Measurements from ENCODE around the gene TBL1Y.
"Not testable (repeated sequence)": the region's sequence is repeated elsewhere in the genome, so short reads cannot be mapped to it uniquely, and the experiment has no call there.

TBL1Y gene

DNA sequence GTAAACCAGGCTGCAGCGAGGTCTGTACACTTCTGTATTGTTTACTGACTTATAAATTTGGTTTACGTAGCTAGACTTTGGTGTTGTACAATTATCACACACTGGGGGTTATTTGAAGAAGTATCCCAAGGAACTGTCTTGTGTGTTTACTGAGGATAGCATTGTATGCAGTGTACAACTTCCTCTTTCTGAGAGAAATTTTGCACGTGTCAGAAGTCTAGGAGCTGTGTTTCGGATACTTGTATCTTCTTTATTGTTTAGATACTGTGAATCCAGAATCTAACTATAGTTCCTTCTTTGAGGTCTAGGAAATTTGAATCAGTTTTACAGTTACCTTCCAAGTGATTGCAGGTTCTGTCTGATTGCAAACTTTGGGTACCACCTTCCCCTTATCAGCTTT, 64.5 kb downstream of the TBL1Y start:
- DNase-seq (ENCODE audit: low spot score) = no peak

DNA sequence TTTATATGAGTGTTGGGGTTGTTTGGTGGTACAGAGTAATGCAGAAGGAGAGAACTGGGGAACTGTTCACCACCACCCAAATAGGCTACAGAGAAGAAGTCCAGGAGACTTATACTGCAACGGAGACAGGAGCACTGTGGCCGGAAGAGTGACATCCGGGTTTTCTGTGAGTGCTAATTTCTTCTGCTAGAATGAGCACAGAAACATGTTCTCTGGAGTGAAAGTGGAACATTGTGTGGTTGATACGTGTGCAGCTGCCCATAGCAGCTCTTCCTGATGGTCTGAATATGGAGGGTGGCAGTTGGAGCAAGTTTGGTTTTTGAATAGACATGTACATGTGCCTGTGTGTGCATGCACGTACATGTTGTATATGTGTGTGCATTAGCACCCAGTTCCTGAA, 67.3 kb downstream of the TBL1Y start:
- DNase-seq (ENCODE audit: low spot score) = no peak

DNA sequence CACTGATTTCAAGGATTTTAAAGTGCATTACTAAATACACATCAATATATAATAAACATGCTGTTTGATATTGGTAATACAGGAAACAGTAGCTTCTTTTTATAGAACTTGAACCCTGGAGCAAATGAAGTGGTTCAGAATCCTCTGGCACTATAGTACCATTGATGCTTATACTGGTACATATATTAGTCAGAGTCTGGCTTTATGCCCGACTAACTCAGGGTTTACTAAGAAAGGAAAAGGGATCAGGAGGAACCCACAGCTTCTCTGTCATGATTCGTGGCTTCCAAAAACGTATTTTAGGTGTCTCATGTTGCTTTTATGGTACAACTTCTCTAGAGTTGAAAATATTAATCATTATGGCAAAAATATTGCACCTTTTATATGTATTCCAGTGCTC, 72.7 kb downstream of the TBL1Y start:
- DNase-seq (ENCODE audit: low spot score) = no peak

DNA sequence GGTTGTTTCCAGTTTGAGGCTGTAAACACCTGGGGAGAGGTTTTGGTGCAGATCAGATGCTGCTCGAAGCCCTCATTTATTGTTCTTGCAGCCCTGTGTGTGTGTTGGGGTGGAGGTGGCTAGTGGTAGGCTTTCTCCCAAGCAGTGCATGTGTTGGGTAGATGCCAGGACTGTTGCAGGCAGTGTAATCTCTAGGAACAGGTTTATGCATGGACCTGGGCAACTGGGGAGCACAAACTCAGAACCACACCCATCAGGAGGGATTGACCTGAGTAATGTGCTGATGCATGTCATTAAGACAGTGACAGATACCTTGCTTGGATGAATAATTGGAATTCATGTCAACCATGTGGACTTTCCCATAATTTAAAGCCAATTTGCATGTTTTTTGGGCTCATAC, 77.3 kb downstream of the TBL1Y start:
- no peak for DNase-seq (ENCODE audit: low spot score)

DNA sequence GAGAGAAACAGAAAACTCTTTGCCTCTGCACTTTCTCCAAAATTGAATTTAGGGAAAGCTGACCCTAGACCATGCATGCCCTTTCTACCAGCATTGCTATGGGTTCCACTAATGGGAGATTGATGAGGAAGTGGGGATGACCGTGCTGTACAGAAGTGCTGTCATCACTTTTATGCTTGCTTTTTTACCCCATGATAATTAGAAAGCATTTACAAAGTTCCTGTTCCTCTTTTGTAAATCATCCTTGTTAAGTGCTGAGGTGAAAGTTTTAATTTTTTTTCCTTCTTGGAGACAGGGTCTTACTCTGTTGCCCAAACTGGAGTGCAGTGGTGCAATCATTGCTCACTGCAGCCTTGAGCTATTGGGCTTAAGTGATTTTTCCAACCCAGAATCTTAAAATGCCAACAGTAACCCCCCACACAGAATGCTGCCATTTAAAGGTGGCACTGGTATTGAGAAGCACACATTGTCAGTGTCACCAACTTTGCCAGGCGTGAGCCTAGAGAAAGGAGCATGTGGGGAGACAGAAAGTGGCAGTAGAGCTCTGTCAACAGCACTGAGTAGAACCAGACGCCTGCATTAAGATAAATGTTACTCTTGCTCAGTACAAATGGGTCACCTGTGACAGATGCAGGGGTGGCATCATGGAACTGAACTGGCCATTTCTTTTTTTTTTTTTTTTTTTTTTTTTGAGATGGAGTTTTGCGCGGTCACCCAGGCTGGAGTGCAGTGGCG, 79.6 kb downstream of the TBL1Y start:
- no peak for DNase-seq (ENCODE audit: low spot score)

DNA sequence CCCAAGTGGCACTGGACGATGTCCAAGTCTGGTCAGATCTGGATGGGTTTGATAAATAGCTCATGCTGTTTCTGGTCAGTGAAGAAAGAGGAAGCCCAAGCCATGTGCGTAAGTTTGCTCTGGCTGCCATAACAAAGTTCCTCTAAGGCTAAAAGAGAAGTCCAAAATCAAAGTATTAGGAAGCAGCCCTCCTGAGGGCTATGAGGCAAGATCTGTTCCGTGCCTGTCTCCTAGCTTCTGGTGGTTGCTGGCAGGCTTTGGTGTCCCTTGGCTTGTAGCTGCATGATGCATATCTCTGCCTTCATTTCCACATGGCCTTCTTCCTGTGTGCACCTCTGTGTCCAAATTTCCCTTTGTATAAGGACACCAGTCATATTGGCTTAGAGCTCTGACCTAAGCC, 81.5 kb downstream of the TBL1Y start:
- no peak for DNase-seq (ENCODE audit: low spot score)

DNA sequence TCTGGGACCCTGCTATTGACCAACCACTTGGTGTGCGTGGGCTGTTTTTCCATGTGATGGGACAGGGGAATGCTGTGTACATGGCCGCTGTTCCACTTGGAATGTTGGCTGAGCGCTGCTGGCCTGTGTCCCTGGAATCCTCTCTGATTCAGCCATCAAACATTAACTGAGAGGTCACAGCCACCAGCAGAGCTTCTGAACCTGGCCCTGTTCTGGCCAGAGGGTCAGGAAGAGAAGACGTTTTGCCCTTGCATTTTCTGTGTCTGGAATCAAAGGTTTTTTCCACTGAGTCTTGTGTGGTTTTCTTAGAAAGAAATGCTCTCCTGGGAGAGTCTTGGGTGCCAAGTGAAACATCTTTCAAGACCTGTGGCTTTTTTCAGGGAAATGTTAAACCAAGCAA, 85.5 kb downstream of the TBL1Y start:
- DNase-seq (ENCODE audit: low spot score) = peak; percentile 7

DNA sequence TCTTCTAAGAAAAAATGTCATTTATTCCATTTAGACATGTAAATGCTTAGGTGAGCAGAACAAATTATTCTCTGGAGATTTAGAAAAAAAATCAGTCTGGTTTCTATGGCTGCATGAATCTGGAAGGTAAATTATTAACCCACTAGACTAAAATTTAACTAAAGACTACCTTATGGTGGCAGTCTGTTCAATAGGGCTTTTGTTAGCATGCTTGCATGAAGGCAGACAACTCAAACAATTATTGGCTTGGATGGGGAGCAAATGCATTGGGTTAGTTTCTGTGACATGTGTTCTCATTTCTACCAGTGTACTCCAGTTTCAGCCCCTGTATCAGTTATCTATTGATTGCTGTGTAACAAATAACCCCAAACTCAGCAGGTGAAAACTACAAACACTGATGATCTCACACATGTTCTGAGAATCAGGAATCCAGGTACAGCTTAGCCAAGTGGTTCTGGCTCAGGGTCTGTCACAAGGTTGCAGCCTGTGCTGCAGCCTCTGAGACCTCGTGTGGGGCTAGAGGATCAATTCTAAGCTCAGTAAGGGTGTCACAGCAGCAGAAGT, 87.1 kb downstream of the TBL1Y start:
- DNase-seq (ENCODE audit: low spot score) = no peak

DNA sequence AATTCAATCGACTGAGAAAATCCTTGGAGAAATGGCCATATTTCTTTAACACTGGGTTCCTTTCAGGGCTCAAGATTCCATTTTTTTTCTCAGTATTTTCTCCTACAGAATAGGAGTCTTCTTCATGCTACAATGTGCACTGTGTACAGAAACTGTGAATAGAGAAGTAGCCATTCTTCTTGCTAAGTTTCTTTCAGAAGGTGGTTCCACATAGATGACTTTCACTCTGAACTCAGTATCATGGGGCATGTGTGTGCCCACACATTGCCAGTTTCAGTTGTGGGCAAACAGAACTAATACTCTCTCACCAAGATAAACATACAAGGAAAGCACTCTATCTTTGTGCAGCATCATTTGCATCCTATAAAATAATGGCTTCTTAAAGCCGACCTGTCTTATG, 89.4 kb downstream of the TBL1Y start:
- no peak for DNase-seq (ENCODE audit: low spot score)

DNA sequence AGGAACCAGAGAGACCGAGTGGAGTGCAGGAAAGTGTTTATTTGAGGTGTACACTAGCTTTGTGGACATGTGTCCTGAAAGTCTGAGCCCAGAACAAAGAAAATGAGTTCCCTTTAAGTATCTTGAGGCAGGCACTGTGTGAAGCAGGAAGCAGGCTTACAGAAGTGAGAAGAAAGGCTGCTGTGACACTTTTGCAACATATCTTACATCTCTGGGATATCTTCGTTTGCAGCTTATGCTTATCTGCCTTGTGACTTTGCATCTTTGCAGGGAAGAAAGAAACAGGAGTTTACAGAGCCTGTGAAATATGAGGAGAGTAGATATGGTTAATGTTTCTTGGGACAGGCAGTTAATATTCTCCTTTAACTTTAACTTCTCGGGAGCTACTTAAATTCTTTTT, 92.1 kb downstream of the TBL1Y start:
- DNase-seq (ENCODE audit: low spot score) = no peak

DNA sequence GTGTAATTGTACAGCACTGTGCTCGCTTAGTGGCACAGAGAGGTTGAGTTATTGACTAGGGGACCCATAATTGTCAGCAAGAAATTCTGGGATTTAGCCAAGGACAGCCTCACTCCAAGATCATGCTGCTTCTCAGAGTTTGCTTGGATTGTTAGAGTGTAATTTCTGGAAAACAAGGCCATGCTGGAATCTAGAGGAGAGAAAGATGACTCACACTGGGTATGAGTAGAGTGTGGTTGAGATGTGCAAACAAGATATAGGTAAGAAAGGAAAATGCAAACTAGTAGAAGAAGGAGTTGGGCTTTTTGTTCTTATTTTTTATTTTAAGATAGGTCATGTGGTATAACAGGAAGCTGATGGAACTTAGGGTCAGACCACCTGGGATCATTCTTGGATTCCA, 97.4 kb downstream of the TBL1Y start:
- no peak for DNase-seq (ENCODE audit: low spot score)

DNA sequence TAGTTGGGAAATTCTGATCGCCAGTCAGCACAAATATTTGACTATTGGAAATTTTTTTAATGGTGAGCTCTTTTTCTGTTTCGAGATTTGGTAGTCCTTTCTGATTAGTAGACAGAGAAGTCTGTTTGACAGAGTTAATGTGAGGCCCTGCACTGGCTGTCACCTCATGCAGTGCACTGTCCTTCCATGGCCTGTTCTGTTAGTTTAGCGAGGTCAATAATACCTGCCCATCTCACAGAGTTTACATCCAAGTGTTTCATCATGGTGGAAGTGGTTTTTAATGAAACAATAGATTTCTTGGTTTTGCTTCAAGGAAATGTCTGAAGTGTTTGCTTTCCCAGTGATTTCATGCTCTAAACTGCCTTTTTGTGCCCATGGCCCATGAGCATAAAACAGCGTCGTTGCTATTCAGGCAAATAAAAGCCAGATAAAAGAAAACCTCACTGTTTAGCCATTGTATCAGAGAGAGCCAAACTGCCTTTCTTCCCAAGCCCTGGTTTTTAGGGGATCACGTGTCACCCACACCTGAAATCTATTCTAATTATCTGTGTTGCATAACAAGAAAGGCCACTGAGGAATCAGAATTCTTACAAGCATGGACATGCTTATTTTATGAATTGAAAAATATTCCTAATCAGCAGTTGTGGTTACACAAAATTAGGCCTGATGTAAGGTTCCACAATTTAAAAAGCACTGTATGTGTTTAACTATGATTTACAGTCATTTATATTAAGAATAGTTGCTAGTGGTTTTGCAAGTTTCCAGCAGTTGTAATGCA, 98.3 kb downstream of the TBL1Y start:
- DNase-seq (ENCODE audit: low spot score) = no peak

DNA sequence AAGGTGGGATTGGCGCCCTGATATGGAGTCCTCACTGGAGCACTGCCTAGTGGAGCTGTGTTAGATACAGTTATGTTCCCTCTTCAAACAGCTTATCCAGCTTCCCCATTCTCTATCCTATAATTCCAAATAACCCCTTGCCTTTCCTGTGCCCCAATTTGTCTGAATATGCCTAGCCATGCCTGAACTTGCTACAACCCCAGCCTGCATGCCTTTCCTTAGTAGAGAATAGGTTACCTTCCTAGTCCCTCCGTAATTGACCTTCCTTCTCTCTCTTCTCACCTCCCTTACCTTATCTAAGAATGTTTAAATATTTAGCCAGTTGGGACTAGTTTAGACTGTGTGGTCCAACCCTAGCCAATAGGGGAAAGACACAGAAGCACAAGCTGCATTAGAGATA, 102.6 kb downstream of the TBL1Y start:
- no peak for DNase-seq (ENCODE audit: low spot score)

DNA sequence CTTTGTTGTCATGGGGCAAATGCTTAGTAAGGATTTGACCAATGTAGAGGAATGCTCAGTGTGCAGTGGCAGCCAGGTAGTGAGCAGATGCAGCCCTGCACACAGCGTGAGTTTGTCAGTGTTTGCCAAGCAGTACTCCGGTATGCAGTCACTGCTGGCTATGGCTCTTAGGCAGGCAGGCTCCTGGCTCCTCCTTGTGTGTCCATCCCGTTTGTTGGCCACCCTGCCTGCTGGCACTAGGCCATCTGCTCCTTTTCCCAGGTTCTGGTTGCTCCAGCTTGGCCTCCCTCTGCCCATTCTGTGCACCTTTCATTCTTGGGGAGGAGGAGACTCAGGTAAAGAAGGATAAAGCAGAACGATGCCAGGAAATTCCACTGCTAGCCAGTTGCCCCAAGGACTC, 106.0 kb downstream of the TBL1Y start:
- no peak for DNase-seq (ENCODE audit: low spot score)

DNA sequence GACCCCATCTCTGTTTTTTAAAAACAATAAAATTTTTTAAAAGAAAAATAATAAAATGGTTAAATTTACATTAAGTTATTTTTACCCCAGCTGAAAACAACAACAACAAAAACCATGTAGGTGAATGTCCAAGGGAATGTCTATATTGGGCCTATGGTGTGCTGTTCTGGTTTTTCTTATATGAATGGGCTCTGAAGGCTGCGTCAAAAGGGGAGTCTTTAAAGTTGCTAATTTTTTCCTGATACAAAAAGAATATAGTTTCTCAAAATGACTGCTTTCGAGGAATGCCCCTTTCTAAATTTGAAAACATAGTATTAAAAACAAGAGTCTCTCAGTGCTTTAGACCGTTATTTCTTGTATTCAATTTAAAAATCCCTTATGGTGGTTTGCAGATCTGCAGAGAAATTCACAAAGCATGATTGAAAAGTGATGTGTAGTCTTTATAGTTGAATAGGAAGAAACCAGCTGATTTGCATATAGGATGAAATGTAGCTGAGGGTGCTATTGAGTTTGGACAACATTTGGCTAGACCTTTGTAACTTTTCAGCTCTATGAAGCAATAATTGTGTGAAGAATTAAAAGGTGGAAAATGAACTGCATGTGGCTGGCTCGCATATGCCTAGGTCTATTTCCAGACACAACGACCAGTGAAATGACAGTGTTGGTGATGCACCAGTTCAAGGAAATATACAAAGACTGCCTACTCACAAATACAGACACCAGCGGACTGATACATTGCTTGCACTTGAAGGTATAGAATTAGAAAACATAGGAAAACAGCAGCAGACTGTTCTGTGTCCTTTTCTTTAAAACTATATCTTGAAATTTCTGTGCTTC, 107.0 kb downstream of the TBL1Y start:
- DNase-seq (ENCODE audit: low spot score) = no peak

DNA sequence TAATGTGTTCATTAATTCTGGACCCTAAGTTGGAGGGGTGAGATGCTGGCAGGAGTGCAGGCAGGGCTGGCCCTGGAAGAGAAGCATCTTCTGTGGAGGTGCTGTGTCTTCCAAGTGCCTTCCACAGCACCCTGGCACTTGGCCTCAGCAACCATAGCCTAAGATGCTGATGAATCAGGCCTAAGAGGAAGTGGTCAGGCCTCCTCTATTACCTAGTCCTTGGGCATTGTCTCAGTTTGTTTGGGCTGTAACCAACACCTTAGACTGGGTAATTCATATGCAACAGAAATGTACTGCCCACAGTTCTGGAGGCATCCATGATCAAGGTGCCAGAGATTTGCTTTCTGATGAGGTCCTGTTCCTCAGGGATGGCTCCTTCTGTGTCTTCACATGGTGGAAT, 128.5 kb downstream of the TBL1Y start:
- no peak for DNase-seq (ENCODE audit: low spot score)

DNA sequence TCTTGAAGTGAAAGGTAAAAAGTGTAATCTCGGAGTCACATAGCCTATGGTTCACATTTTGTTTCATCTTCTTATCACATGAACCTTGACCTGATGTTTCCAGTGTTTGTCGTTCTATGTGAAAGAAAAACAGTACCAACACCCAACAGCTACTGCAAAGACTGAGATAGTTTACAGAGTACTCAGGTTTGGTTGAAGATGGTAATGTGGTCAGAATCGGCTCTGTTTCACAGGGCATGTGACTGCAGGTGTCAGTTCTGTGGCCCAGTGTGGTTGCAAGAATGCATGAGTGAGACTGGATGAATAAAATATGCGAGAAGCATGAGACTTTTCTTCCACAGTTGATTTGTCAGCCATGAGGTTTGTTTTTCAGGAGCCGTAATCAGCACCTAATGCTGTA, 130.2 kb downstream of the TBL1Y start:
- DNase-seq (ENCODE audit: low spot score) = no peak

DNA sequence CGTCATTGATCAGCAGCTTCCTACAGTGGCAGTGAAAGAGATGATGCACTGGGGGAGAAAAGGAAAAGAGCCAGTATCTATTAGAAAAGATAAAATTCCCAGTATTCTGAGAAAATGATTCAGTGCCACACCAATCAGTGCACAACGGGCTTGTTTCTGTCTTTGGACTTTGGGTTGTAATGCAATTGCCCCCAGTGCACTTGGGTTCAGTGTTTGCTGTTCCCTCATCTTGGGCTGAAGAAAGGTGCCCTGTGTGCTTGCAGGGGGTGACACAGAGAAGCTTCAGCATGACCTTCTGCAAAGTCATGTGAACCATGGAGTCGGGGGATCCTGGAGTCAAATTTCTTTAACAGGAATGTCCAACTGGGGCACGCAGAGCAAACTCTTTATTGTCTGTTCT, 131.5 kb downstream of the TBL1Y start:
- no peak for DNase-seq (ENCODE audit: low spot score)

DNA sequence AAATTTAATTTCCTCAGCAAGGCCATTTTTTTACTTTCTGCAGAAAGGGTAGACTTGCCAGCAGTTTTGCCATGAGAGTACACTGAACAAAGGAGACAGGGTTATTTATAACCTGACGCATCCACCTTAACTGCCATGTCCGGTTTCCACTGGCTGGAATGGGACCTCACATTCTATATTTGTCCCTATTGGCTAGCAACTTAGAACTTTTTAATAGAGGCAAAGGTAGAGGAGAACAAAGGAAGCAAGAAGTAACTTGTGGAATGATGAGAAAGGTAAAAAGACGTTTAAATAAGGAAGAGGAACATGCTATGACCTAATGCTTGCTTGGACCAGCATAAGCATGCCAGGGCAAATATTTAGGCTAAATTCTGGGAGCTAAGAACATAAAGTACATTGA, 142.0 kb downstream of the TBL1Y start:
- not testable (repeated sequence) for DNase-seq (ENCODE audit: low spot score)

DNA sequence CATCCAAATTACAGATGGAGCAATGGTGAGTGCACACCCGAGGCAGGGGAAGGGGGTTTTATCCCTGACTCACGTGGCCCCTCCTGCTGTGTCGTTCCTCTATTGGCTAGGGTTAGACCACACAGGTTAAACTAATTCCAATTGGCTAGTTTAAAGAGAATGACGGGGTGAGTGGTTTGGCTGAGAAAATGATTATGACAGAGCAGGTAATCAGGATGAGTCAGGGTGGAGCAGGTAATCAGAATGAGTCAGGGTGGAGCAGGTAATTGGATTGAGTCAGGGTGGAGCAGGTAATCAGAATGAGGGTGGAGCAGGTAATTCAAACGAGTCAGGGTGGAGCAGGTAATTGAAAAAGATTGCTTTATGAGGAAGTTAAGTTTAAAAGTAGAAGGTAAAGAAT, 146.4 kb downstream of the TBL1Y start:
- DNase-seq (ENCODE audit: low spot score) = no peak

DNA sequence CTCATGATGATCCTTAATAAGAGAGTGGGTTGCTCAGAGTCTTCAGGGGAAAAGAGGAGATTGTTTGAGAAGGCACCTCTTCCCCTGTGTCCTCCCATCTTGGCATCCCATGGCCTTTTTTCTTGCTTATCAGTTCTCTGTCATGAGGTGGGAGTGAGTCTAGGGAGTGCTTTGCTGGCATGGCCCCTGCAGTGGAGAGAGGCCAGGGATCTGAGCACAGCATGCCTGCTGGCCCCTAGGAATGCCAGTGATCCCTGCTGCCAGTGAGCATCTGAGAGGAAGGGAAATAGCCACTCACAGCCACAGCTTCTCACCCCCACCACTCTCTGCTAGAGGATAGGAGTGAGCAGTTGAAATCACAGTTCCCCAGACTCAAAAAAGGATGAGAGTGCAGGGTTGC, 168.2 kb downstream of the TBL1Y start:
- no peak for DNase-seq (ENCODE audit: low spot score)

DNA sequence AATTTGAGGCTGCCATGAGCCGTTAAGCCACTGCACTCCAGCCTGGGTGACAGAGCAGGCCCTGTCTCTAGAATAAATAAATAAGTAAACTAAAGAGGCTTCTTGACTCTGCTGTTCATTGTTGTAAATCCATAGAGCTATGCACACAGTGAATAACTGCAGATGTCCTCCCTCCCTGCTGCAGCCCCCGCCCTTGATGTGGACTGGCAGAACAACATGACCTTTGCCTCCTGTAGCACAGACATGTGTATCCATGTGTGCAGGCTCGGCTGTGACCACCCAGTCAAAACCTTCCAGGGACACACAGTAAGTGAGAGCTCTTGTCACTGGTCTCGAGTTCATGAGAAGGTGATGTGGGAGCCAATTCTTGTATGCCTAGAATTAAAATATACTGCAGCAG, 170.1 kb downstream of the TBL1Y start:
- DNase-seq (ENCODE audit: low spot score) = not testable (repeated sequence)

DNA sequence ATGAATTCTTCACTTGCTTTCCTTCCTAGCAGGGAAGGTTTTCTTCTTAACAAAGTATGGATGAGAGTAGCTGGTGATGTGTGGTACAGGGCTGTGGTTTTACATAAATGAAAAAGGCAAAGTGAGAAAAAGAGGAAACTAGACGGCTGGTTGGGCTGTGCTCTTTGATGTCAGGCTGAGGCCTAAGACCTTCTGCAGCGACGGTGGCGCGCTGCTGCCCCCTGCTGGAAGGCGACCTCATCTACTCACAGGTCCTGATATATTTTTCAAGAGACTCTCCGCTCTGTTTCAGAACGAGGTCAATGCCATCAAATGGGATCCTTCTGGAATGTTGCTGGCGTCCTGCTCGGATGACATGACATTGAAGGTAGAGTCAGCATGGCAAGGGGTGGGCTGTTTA, 175.1 kb downstream of the TBL1Y start:
- peak; percentile 72 for DNase-seq (ENCODE audit: low spot score)
